Embryonic facial prominence (tissue), 1 donor: ENCODE data around the gene MMS22L.

ENCODE experiments used
- DNase-seq: peaks from one replicate; pipeline ENCODE4 v3.0.0-alpha.2; 2016; ENCODE audit errors: extremely low spot score

Gene MMS22L

DNA sequence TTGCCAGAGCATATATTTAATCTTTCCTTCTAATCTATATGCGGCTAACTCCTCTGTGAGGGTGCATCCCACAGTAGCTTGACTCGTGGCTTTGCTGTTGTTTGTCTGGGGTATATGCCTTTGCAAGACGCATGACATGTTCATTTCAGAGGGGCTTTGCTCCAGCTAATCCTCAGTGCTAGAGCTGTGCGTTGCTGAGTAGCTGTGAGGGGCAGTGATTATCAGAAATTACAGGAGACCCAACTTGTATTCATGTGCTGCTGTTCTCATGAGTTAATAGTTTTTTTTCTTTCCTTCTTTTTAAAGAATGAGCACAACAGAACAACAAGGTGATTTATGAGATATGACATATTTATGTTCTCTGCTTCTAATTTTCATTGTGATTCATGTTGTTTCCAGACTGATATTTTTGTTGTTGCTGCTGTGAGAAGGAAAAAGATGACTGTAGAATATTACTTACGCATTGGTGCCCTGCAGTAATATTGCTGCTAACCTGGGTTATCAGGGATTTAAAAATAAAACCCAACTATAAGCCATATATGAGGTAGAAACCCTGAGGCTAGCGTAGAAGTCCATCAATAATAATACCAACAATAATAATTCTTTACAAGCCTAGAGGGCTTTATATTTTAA, 190.2 kb downstream of the MMS22L start:
- no peak for DNase-seq
